ENCODE measurements around the gene DPP10.
"Not testable (repeated sequence)": the region's sequence is repeated elsewhere in the genome, so short reads cannot be mapped to it uniquely, and the experiment has no call there.

The DPP10 gene

GRCh38 chr2:114442510-114442909, at the start of gene DPP10:
DPP10 (plus strand) TSS chr2:114442641.
- CTCF ChIA-PET, result no interaction called here
- POLR2A ChIA-PET (ENCODE audit: low non-redundant PET), result no interaction called here
- TF ChIP-seq CTCF (conservative IDR thresholded peaks at IDR 0.05; ENCODE audit: low read depth), result no peak
- peak; percentile 15 for DNase-seq (ENCODE audit: low spot score)
- H3K27ac ChIP-seq, result no peak within 1 kb of the TSS

DNA sequence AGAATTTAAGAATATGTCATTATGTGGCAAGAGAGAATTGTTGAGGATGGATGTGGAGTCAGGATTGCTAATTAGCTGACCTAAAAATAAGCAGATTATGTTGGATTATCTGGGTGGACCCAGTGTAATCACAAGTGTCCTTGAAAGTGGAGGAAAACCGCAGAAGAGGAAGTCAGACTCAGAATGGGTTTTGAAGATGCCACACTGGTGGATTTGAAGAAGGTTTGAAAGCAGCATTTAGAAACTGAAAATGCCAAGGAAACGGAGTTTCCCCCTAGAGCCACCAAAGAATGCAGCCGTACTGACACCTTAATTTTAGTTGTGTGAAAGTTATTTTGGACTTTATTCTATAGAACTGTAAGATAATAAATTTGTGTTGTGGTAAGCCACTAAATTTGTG, 41.6 kb upstream of the DPP10 start:
- ChIA-PET POLR2A (ENCODE audit: low non-redundant PET) (no interaction called here), CTCF (no interaction called here)
- no peak for DNase-seq (ENCODE audit: low spot score)
- no peak overlapping the region for H3K27ac ChIP-seq
- TF ChIP-seq CTCF (conservative IDR thresholded peaks at IDR 0.05; ENCODE audit: low read depth), result no peak

GRCh38 chr2:114405247-114406116, 37.0 kb upstream of the DPP10 start:
- ChIA-PET CTCF (no interaction called here), POLR2A (ENCODE audit: low non-redundant PET) (no interaction called here)
- DNase-seq (ENCODE audit: low spot score), result no peak
- H3K27ac ChIP-seq, result no peak overlapping the region
- no peak for TF ChIP-seq CTCF (conservative IDR thresholded peaks at IDR 0.05; ENCODE audit: low read depth)

GRCh38 chr2:114406347-114406746, 36.1 kb upstream of the DPP10 start:
- TF ChIP-seq CTCF (conservative IDR thresholded peaks at IDR 0.05; ENCODE audit: low read depth), result no peak
- DNase-seq (ENCODE audit: low spot score), result no peak
- CTCF ChIA-PET, result no interaction called here
- POLR2A ChIA-PET (ENCODE audit: low non-redundant PET), result no interaction called here
- no peak overlapping the region for H3K27ac ChIP-seq

GRCh38 chr2:114407353-114407752, 35.1 kb upstream of the DPP10 start:
- CTCF ChIA-PET; DNase-seq (ENCODE audit: low spot score); H3K27ac ChIP-seq; POLR2A ChIA-PET (ENCODE audit: low non-redundant PET): not testable (repeated sequence)

GRCh38 chr2:114421781-114422180, 20.7 kb upstream of the DPP10 start:
- no peak for DNase-seq (ENCODE audit: low spot score)
- POLR2A ChIA-PET (ENCODE audit: low non-redundant PET), result no interaction called here
- H3K27ac ChIP-seq, result no peak overlapping the region
- TF ChIP-seq CTCF (conservative IDR thresholded peaks at IDR 0.05; ENCODE audit: low read depth), result no peak
- CTCF ChIA-PET, result no interaction called here

DNA sequence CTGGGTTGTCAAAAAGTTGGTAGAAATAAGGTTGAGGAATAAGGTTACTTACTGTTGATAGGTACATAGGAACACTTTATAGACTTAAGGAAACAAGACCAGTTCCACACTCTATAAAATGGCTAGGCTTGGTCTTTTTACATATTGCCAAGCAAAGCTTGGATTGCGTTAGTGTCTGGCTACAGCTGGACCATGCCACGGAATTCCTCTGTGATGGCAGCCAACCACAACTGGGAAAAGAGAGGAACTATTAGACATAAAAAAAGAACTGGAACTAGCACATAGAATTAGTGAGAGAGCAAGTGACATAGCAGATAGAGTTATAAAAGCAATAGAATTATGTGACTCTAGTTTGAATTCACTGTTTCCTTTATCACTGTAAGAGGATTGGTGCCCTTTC, 17.7 kb upstream of the DPP10 start:
- ChIA-PET POLR2A (ENCODE audit: low non-redundant PET) (no interaction called here), CTCF (no interaction called here)
- DNase-seq (ENCODE audit: low spot score), result no peak
- no peak overlapping the region for H3K27ac ChIP-seq
- no peak for TF ChIP-seq CTCF (conservative IDR thresholded peaks at IDR 0.05; ENCODE audit: low read depth)
